ENCODE measurements around the gene ACBD3.
"Not testable (repeated sequence)": the region's sequence is repeated elsewhere in the genome, so short reads cannot be mapped to it uniquely, and the experiment has no call there.

ACBD3 gene

DNA sequence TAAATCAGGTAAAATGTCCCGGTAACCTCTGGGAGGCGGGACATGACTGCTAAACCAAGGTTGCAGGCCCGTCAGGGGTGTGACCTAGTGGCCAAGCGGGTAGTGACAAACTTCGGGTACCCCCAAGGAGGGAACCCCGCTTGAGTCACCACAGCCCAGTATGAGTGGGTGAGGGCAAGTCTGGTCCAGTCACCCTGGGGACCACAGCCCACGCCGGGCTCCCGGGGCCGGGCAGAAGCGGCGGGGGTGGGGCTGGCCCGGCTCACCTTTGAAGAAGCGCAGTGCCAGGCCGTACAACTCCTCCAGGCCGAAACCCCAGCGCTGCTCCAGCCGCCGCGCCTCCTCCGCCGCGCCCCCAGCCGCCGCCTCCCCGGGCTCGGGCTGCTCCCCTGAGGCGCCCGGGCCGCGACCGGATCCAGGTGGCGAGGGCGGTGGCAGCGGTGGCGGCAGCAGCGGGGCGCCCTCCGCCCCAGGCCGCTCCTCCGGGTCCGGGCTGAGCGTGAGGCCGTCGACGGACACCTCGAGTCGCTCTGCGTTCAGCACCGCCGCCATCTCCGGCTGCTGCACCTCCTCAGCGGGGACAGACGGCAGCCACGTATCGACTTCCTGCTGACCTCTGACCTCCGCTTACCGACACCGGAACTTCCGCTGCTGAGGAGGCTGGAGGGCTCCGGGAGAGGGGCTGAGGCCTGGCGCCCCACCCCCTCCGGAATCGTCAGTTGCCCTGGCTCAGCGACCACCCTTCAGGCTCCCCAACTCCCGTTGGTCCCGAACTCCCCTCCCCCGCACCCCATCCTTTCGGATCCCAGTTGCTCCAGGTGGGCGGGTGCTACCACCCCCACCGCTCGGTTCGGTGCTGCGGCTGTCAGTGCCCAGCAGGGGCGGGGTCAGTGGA is at the start of gene ACBD3:
TSS of gene ACBD3 (minus strand) at position 618 of the 895 bp plus-strand sequence. CDS start at position 552, 66 bp downstream.
- DNase-seq (ENCODE audit: low spot score), result peak; percentile 93

- peak; percentile 23 for DNase-seq (ENCODE audit: low spot score)
These were observed 47.3 kb upstream of the ACBD3 start for GRCh38 chr1:226233806-226234205.

DNA sequence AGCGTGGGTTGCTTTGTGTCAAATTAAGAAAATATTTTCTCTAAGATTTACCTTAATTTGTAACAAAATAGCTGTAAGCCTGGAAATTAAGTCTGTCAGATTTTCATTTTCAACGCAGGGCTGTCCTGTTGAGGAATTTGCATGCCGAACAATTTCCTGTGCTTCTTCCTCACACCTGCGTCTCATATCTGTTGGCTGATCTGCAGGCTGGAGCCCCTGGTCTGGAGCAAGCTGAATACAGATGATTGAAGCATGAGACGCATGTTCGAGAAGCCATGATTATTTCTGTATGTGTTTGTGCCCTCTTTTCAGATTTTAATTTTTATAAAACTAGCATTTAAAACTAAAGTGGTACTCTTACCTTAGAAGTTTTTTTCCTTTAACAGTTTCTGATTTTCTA is 46.8 kb upstream of the ACBD3 start:
- DNase-seq (ENCODE audit: low spot score), result peak; percentile 91

DNA sequence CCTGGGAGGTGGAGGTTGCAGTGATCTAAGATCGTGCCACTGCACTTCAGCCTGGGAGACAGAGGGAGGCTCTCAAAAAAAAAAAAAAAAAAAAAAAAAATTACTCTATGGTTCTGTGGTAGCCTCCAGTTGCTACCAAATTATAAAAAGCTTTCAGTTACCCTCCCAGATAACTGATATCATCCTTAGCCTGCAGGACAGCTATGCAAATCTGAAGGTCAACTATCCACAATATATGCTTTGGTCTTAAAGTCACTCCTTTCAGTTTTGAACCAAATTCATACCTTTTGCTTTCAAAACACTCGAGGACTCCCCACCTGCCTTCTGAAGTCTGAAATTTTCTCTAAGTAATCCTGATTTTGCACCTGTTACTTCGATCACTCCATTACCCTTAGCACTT is 40.1 kb upstream of the ACBD3 start:
- DNase-seq (ENCODE audit: low spot score), result no peak

DNA sequence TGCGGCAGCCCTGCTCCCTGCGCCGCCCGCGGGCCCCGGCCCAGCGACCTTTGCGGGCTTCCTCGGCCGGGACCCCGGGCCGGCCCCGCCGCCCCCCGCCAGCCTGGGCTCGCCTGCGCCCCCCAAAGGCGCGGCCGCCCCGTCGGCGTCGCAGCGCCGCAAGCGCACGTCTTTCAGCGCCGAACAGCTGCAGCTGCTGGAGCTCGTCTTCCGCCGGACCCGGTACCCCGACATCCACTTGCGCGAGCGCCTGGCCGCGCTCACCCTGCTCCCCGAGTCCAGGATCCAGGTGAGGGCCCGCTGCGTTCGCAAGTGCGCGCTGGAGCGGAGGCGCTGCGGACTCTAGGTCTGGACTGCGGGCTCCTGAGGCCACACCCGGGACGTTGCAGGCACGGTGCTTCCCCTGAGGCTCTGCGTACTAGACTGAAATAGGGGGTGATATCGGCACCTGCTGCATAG is 37.3 kb upstream of the ACBD3 start:
- DNase-seq (ENCODE audit: low spot score), result peak; percentile 43

- DNase-seq (ENCODE audit: low spot score), result no peak
These were observed 36.7 kb upstream of the ACBD3 start, which contains the start of gene MIXL1 for GRCh38 chr1:226223157-226223785. Gene MIXL1 (plus strand): TSS chr1:226223664. CDS start chr1:226223682, 18 bp downstream.

DNA sequence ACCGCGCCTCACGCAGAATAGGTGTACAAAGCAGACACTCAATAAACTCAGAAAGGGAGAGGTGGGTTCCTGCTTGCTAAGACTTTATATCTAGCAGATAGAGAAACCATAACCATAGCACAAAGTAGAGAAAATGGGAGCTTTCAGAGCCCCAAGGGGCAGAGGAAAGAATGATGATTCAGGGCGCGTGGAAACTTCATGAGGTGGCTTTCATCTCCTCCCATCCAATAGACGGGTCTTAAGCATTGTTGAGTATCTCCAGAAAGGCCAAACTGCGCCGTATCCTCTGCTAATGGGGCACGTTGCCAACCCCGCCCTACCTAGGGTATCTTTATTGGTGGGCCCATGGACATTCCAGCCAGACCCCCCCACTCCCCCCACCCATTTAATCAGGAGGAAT is 36.1 kb upstream of the ACBD3 start:
- DNase-seq (ENCODE audit: low spot score), result no peak

GRCh38 chr1:226220473-226221189 is 34.1 kb upstream of the ACBD3 start:
- DNase-seq (ENCODE audit: low spot score), result no peak

- no peak for DNase-seq (ENCODE audit: low spot score)
These were observed 30.7 kb upstream of the ACBD3 start for GRCh38 chr1:226217273-226217672.

DNA sequence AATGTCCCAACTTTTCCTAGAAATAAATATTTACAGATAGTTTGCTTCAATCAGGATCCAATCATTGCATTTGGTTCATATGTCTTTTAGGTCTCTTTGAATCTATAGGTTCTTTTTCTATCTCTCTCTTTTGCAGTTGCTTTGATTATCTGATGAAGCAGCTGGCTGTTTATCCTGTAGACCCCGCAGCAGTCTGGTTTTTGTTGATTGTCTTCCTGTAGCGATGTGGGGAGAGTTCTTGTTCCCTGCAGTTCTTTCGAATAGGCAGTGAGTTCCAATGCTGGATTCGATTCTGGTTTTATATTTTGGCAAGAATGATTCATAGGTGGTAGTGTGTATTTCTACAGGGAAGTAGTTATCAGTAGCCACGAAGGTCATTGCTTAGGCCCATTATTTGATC is 29.5 kb upstream of the ACBD3 start:
- DNase-seq (ENCODE audit: low spot score), result no peak

- DNase-seq (ENCODE audit: low spot score), result no peak
These were observed 28.7 kb upstream of the ACBD3 start for GRCh38 chr1:226215239-226215638.

- DNase-seq (ENCODE audit: low spot score), result no peak
These were observed 26.0 kb upstream of the ACBD3 start for GRCh38 chr1:226212545-226212944.

GRCh38 chr1:226211181-226211821 is 24.8 kb upstream of the ACBD3 start:
- no peak for DNase-seq (ENCODE audit: low spot score)

DNA sequence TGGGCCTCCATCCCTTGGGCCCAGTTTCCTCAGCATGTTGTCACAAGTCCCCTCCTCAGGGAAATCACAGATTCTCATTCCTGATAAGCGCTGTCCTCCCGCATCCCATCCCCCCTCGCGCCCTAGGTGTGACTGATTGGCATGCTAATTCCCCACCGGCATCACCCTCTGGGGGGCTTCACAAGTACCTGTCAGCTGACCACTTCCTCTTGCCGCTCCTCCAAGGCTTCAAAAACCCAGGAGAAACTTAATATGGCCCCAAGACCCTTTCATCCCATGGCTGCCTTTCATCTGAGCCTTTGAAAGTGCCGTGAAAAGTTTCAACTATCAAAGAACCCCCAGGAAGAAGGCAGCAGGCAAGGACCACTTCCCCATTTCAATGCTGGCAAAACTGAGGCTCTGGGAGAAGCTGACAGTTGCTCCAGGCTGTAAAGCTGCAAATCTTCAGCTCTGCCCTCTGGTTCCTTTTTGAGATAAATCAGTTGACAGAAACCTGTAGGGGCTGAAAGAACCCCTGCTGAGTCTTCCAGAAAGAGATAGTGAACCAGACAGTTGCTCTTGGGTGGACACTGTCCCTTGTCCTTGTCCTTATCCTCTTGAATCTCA is 24.1 kb upstream of the ACBD3 start:
- no peak for DNase-seq (ENCODE audit: low spot score)

- no peak for DNase-seq (ENCODE audit: low spot score)
These were observed 22.9 kb upstream of the ACBD3 start for GRCh38 chr1:226209307-226210059.

- DNase-seq (ENCODE audit: low spot score), result no peak
These were observed 20.5 kb upstream of the ACBD3 start for GRCh38 chr1:226207048-226207447.

DNA sequence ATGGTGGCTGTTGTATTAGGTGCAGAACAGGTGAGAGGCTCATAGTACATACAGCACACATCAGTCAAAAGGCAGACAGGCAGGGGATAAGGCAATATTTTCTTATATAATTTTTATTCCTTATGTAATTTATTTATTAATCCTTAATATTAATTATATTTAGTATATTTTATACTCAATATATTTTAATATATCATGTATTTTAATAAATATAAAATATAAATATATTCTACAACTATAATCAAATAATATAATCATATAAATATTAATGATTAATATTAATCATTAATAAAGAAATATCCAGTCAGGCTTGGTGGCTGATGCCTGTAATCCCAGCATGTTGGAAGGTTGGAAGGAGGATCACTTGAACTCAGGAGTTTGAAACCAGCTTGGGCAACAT is 17.7 kb upstream of the ACBD3 start:
- DNase-seq (ENCODE audit: low spot score), result no peak

DNA sequence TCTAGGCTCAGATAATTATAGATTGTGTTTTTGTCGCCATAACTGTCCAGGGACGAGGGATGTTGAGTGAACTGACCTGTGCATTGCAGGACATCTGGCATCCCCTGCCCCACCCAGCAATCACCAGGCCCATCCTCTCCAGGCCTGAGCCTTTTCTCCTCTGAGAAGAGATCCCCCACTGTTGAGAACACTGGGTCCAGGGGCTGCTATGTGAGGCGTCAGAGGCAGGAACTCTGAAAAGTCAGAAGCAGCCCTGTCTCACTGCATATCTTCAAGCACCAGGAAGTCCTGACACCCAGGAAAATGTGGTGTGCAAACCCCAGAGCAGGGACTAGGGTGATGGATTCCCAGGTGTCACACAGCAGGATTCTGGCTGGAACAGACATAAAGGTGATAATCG is 17.1 kb upstream of the ACBD3 start:
- no peak for DNase-seq (ENCODE audit: low spot score)

- DNase-seq (ENCODE audit: low spot score), result no peak
These were observed 16.7 kb upstream of the ACBD3 start for GRCh38 chr1:226203240-226203639.

- not testable (repeated sequence) for DNase-seq (ENCODE audit: low spot score)
These were observed 16.1 kb upstream of the ACBD3 start for GRCh38 chr1:226202666-226203065.

GRCh38 chr1:226202246-226202645 is 15.7 kb upstream of the ACBD3 start:
- DNase-seq (ENCODE audit: low spot score), result no peak

Measured in NAMALWA (cell line).